Forelimb muscle (tissue), 1 donor: ENCODE measurements around the gene ALDH4A1. TPM values are rescaled to one million over a fixed set of nuclear protein-coding genes. Genes with fewer than 3 reads are reported as not detected.
"Not testable (repeated sequence)": the region's sequence is repeated elsewhere in the genome, so short reads cannot be mapped to it uniquely, and the experiment has no call there.

Source experiments
- DNase-seq: peaks from one replicate; pipeline ENCODE4 v3.0.0-alpha.2; 2013; ENCODE audit warnings: low read depth
- polyA plus RNA-seq: library from polyadenylated mRNA; unstranded; fragments of 120-200 nt; gene quantifications from one replicate; pipeline ENCODE4 v1.2.1, GENCODE V29; 2013; ENCODE audit not compliant: insufficient read length

The ALDH4A1 gene
- polyA plus RNA-seq, 1 donor = 11.9 TPM

GRCh38 chr1:18858070-18858688 is 44.2 kb downstream of the ALDH4A1 start:
- no peak for DNase-seq

- no peak for DNase-seq
Observed at GRCh38 chr1:18856435-18856834, 45.9 kb downstream of the ALDH4A1 start.

DNA sequence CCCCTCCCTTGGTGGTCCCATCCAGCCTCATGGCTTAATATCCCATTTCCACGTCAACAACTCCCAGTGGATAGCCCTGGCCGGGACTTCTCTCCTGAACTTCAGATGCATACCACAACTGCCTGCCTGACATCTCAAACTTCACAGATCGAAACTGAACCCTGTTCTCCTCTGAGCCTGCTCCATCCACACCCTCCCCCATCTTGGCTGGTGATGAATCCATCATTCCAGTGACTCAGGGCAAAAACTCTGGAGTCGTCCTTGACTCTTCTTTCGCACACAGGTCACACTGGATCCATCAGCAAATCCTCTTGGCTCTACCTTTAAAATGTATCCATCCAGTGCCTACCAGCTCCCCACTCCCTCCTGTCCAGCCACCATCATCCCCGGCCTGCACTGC is 46.8 kb downstream of the ALDH4A1 start:
- no peak for DNase-seq

- DNase-seq = no peak
Observed at GRCh38 chr1:18854331-18855025, 47.9 kb downstream of the ALDH4A1 start.

DNA sequence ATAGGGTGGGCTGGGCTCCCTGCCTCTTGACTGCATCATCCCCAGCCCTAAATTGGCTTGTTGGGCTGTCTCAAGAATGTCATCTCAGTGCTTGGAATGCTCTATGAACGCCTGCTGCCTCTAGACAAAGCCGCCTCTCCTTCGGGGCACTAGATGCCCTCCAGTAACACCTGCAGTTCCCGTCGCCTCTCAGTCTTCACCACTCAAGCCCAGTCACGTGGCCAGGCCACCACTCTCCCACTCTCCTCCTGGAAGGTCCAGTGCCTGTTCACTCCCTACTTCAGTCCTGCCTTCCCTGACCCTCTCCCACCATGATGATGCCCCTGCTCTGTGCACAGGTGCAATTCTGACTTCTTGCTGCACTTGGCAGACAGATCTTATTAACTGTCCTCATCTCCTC is 49.9 kb downstream of the ALDH4A1 start:
- DNase-seq = no peak

GRCh38 chr1:18849261-18849711 is 53.1 kb downstream of the ALDH4A1 start:
- no peak for DNase-seq

DNA sequence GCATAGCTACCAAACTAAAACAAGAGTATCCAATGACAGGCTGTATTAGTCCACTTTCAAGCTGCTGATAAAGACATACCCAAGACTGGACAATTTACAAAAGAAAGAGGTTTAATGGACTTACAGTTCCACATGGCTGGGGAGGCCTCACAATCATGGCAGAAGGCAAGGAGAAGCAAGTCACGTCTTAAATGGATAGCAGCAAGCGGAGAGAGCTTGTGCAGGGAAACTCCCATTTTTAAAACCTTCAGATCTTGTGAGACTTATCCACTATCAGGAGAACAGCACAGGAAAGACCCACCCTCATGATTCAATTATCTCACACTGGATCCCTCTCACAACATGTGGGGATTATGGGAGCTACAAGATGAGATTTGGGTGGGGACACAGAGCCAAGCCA is 54.6 kb downstream of the ALDH4A1 start:
- DNase-seq = not testable (repeated sequence)

GRCh38 chr1:18840145-18840544 is 62.2 kb downstream of the ALDH4A1 start:
- no peak for DNase-seq

- no peak for DNase-seq
Observed at GRCh38 chr1:18836654-18837053, 65.7 kb downstream of the ALDH4A1 start.

- not testable (repeated sequence) for DNase-seq
Observed at GRCh38 chr1:18832319-18832718, 70.0 kb downstream of the ALDH4A1 start.

GRCh38 chr1:18831656-18832055 is 70.7 kb downstream of the ALDH4A1 start:
- no peak for DNase-seq

DNA sequence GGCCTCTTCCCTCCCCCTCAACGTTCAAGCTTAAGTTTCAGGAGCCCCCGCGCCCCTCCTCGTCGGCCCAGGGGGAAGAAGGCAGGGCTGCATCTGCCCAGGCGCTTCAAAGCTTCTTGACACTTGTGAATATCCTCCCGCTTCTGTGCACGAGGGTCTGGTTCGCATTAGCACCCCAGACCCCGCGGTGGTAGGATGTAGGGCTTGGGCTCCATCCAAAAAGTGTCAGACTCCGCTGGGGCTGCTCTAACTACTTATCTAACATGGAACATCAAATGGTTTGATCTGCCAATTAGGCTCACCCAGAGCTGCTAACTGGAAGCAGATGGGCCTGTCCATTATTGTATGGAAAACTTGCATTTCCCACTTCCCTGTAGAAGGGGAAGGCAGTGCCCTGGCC is 71.8 kb downstream of the ALDH4A1 start:
- no peak for DNase-seq

GRCh38 chr1:18829671-18830070 is 72.7 kb downstream of the ALDH4A1 start:
- DNase-seq = no peak

- DNase-seq = no peak
Observed at GRCh38 chr1:18828224-18828623, 74.1 kb downstream of the ALDH4A1 start.

DNA sequence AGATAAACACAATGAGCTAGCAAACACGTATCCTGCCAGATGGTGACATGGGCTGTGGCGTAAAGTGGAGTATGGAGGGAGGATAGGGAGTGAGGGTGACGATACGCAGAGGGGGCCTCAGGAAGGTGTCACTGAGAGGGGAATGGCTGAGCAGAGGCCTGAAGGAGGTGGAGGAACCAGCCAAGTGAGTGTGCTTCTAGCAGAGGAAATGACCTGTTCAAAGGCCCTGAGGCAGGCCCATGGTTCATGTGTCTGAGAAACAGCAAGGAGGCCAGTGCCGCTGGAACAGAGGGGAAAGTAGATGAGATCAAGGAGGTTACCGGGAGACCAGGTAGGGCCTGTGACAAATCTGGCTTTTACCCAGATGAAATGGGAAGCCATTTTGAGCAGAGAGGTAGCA is 78.9 kb downstream of the ALDH4A1 start:
- DNase-seq = no peak

Other genes starting within 250 kb of the ALDH4A1 start
- not detected for gene TAS1R2, start 42.9 kb downstream of the ALDH4A1 start, polyA plus RNA-seq
- 4.4 TPM for gene IFFO2, start 54.1 kb upstream of the ALDH4A1 start, polyA plus RNA-seq